ENCODE measurements around the gene IGFLR1. TPM values are rescaled to one million over a fixed set of nuclear protein-coding genes. Genes with fewer than 3 reads are reported as not detected.

Gene IGFLR1
- total RNA-seq, 4 donors from 2014 or later, result 0.87 to 4.8 (median 4.3) TPM

GRCh38 chr19:35754370-35755130 is 12.3 kb upstream of the IGFLR1 start:
- intact Hi-C loops (cut with DNase I), result no loop called here
- Histone ChIP-seq H3K4me1 (peaks cover 37 to 57% (median 40%) of the 10 kb centered on the region in 3 donors), H3K9me3 (no peaks in the 10 kb centered on the region), H3K4me3 (peak overlapping the region in 2 of 4 donors; percentile 69 to 88), H3K27me3 (no peaks in the 10 kb centered on the region), H3K27ac (peak overlapping the region; percentile 93 to 98 (median 96)), H3K36me3 (peaks cover 8 to 36% (median 21%) of the 10 kb centered on the region in 3 donors)
- 76 to 91% methylated on average over 10 to 13 of the region's 13 CpGs for WGBS, 2 donors
- no peak for DNase-seq
- no peak for TF ChIP-seq POLR2A (IDR thresholded peaks at IDR 0.05)
- no peak for TF ChIP-seq CTCF (IDR thresholded peaks at IDR 0.05)

GRCh38 chr19:35753634-35754369 is 11.6 kb upstream of the IGFLR1 start:
- WGBS, 2 donors, result 95 to 100% methylated on average over 6 to 10 of the region's 20 CpGs
- Histone ChIP-seq H3K27ac (peak overlapping the region in 3 of 4 donors; percentile 93 to 98 (median 98)), H3K36me3 (peaks cover 8 to 36% (median 21%) of the 10 kb centered on the region in 3 donors), H3K4me1 (peaks cover 37 to 57% (median 43%) of the 10 kb centered on the region in 3 donors), H3K9me3 (no peaks in the 10 kb centered on the region), H3K4me3 (no peak overlapping the region), H3K27me3 (no peaks in the 10 kb centered on the region)
- DNase-seq, result no peak
- intact Hi-C loops (cut with DNase I), result no loop called here
- no peak for TF ChIP-seq POLR2A (IDR thresholded peaks at IDR 0.05)
- TF ChIP-seq CTCF (IDR thresholded peaks at IDR 0.05), result no peak

GRCh38 chr19:35752746-35753350 is 10.6 kb upstream of the IGFLR1 start:
- WGBS, 2 donors, result 92 to 93% methylated on average over 7 to 12 of the region's 20 CpGs
- H3K27ac ChIP-seq, result no peak overlapping the region
- no peak for TF ChIP-seq CTCF (IDR thresholded peaks at IDR 0.05)
- TF ChIP-seq POLR2A (IDR thresholded peaks at IDR 0.05), result no peak
- intact Hi-C loops (cut with DNase I), result no loop called here
- H3K36me3 ChIP-seq, result peaks cover 8 to 36% (median 21%) of the 10 kb centered on the region in 3 donors
- no peaks in the 10 kb centered on the region for H3K9me3 ChIP-seq
- no peak overlapping the region for H3K4me3 ChIP-seq
- no peak for DNase-seq
- H3K27me3 ChIP-seq, result no peaks in the 10 kb centered on the region
- H3K4me1 ChIP-seq, result peaks cover 34 to 56% (median 43%) of the 10 kb centered on the region in 3 donors

- intact Hi-C loops (cut with DNase I), result no loop called here
- Histone ChIP-seq H3K36me3 (peaks cover 8 to 36% (median 21%) of the 10 kb centered on the region in 3 donors), H3K27ac (no peak overlapping the region), H3K4me1 (peaks cover 34 to 57% (median 40%) of the 10 kb centered on the region in 3 donors), H3K27me3 (no peaks in the 10 kb centered on the region), H3K9me3 (no peaks in the 10 kb centered on the region), H3K4me3 (no peak overlapping the region)
- DNase-seq, result no peak
- 86 to 90% methylated on average over 8 to 9 of the region's 14 CpGs for WGBS, 2 donors
- TF ChIP-seq CTCF (IDR thresholded peaks at IDR 0.05) (no peak), POLR2A (IDR thresholded peaks at IDR 0.05) (no peak)
Observed at GRCh38 chr19:35751839-35752745, 9.8 kb upstream of the IGFLR1 start.

All from esophagus squamous epithelium (tissue), 5 donors.